ENCODE measurements around the gene ZBTB7C.

- TF ChIP-seq CTCF (IDR thresholded peaks at IDR 0.05) = no peak
- no peak for TF ChIP-seq EZH2 (IDR thresholded peaks at IDR 0.05)
- TF ChIP-seq EZH2phosphoT487 (IDR thresholded peaks at IDR 0.05) = no peak
Measured at GRCh38 chr18:48159816-48160215, 249.4 kb downstream of the ZBTB7C start.
